Endothelial cell of umbilical vein (primary cell): ENCODE measurements around the gene RPS6KL1. TPM values are rescaled to one million over a fixed set of nuclear protein-coding genes. Genes with fewer than 3 reads are reported as not detected.

Source experiments
- BruUV-seq: library from RNA; stranded (reverse); fragments of 400-500 nt; replicated peaks from 2 replicates; lab custom pipeline; 2021; lab: Mats Ljungman, UMichigan
- CTCF ChIA-PET: fragments of 300-600, 350-600 bp; sonication (Branson Sonifier 250); formaldehyde crosslinking; loops from one replicate; lab custom pipeline; 2021; ENCODE audit warnings: antibody characterized with exemption, inconsistent platforms; lab: Charles Lee
- POLR2A ChIA-PET: fragments of 300-600, 350-600 bp; sonication (Branson Sonifier 250); formaldehyde crosslinking; loops from one replicate; lab custom pipeline; 2021; ENCODE audit warnings: antibody characterized with exemption, inconsistent platforms; lab: Charles Lee
- DNase-seq: peaks from one replicate; pipeline ENCODE4 v3.0.0-alpha.2; 2011; ENCODE audit warnings: low read depth, low spot score
- FAIRE-seq: peaks from 2 replicates; lab custom pipeline; 2011; peaks lifted over from hg19 to GRCh38; lab: Jason Lieb, UNC
- H2AFZ ChIP-seq: 2 replicates; pipeline ENCODE4 v1.6.0; 2012; ENCODE audit warnings: low read depth, low read length, control low read depth, inconsistent platforms
- H3K27ac ChIP-seq: 2 replicates; pipeline ENCODE4 v1.5.1; 2011; ENCODE audit warnings: low read depth, mild to moderate bottlenecking, control low read depth, low read length, moderate library complexity; ENCODE audit not compliant: insufficient read depth
- H3K27me3 ChIP-seq, 2 experiments: 2 replicates each; pipeline versions ENCODE4 v1.6.0 to v1.6.1; 2011; ENCODE audit warnings: low read length in 2 of 2, mixed read lengths in 1 of 2; ENCODE audit not compliant: control insufficient read depth in 2 of 2, insufficient read depth in 2 of 2
- H3K36me3 ChIP-seq, 2 experiments: 2 replicates in 1 of 2; 3 replicates in 1 of 2; pipeline ENCODE4 v1.5.1; 2011; ENCODE audit warnings: low read length in 2 of 2, mild to moderate bottlenecking in 1 of 2, moderate library complexity in 1 of 2; ENCODE audit not compliant: control insufficient read depth in 2 of 2, insufficient read depth in 2 of 2; ENCODE audit errors: extremely low read depth in 1 of 2
- H3K4me1 ChIP-seq: 3 replicates; pipeline ENCODE4 v1.5.1; 2011; ENCODE audit warnings: mild to moderate bottlenecking, low read length; ENCODE audit not compliant: control insufficient read depth, insufficient read depth; ENCODE audit errors: extremely low read depth
- H3K4me2 ChIP-seq: 2 replicates; pipeline ENCODE4 v1.6.1; 2011; ENCODE audit warnings: low read length, control low read depth, mixed read lengths; ENCODE audit not compliant: insufficient read depth
- H3K4me3 ChIP-seq, 3 experiments: fragments of 200-600 bp in 1 of 3; sonication (generic), shearing (Covaris generic) in 1 of 3; replicated peaks in 1 of 3; 2 replicates each; pipeline ENCODE4 v1.5.1; 2011 to 2016; ENCODE audit warnings: control low read depth in 3 of 3, low read length in 3 of 3, mild to moderate bottlenecking in 2 of 3, inconsistent platforms in 1 of 3, low read depth in 1 of 3, moderate library complexity in 1 of 3; ENCODE audit not compliant: insufficient read depth in 1 of 3
- H3K79me2 ChIP-seq: 2 replicates; pipeline ENCODE4 v1.6.0; 2012; ENCODE audit warnings: low read length, inconsistent platforms; ENCODE audit not compliant: control insufficient read depth, insufficient read depth
- H3K9ac ChIP-seq: replicated peaks from 2 replicates; pipeline ENCODE3; 2011; ENCODE audit warnings: low read length, control low read depth; ENCODE audit not compliant: insufficient read depth; ENCODE audit errors: extremely low read depth
- H3K9me1 ChIP-seq: replicated peaks from 3 replicates; pipeline ENCODE4 v1.6.0; 2011; ENCODE audit warnings: mild to moderate bottlenecking, low read length; ENCODE audit not compliant: control insufficient read depth, insufficient read depth; ENCODE audit errors: extremely low read depth
- H3K9me3 ChIP-seq: replicated peaks from 2 replicates; pipeline ENCODE4 v1.5.1; 2012; ENCODE audit warnings: low read length, inconsistent platforms; ENCODE audit not compliant: control insufficient read depth, insufficient read depth
- H4K20me1 ChIP-seq: replicated peaks from 2 replicates; pipeline ENCODE3; 2011; ENCODE audit warnings: mild to moderate bottlenecking, low read length; ENCODE audit not compliant: control insufficient read depth, insufficient read depth; ENCODE audit errors: extremely low read depth
- FOS ChIP-seq: IDR thresholded peaks from 2 replicates; pipeline ENCODE4 v1.6.1; 2011; ENCODE audit warnings: mild to moderate bottlenecking, low read length, moderate library complexity, borderline replicate concordance; ENCODE audit not compliant: insufficient read depth
- MYC ChIP-seq: IDR thresholded peaks from one replicate; pipeline ENCODE4 v1.6.1; 2011; ENCODE audit warnings: mild to moderate bottlenecking, low read depth, low read length
- POLR2A ChIP-seq: IDR thresholded peaks from 2 replicates; pipeline ENCODE4 v1.6.1; 2012; ENCODE audit warnings: low read depth, mild to moderate bottlenecking, control low read depth, low read length
- POLR2AphosphoS5 ChIP-seq: IDR thresholded peaks from 2 replicates; pipeline ENCODE4 v1.6.1; 2012; ENCODE audit warnings: low read depth, mild to moderate bottlenecking, control low read depth, low read length, moderate library complexity; ENCODE audit not compliant: insufficient read depth
- dilution Hi-C: fragments of 300-500 bp; cut with MboI; formaldehyde crosslinking; loops from one replicate; pipeline ENCODE4 v1.15.0; 2019; ENCODE audit warnings: low sequenced_read_pairs; ENCODE audit not compliant: extremely low pct_ligation_motif_present
- intact Hi-C: fragments of 100-400 bp; cut with micrococcal nuclease; formaldehyde crosslinking; loops from one replicate; pipeline ENCODE4 v1.10.0; 2022
- polyA plus RNA-seq, 4 experiments: library from polyadenylated mRNA; depleted of rRNA in 3 of 4; stranded (reverse) in 3 of 4; unstranded in 1 of 4; fragments of >200 nt; gene quantifications; 2 replicates each; pipeline versions ENCODE4 v1.2.1 to v1.2.3, GENCODE V29; 2011 to 2012; ENCODE audit warnings: missing spikeins in 1 of 4
- total RNA-seq: library from RNA; stranded (reverse); gene quantifications from 2 replicates; pipeline ENCODE4 v1.2.3, GENCODE V29; 2021
- TF ChIP-seq, protein P1 (sequence below), 2 donors: IDR thresholded peaks; 1 replicate in 1 of 2; 2 replicates in 1 of 2; pipeline ENCODE4 v1.5.1; 2011; ENCODE audit warnings: low read length in 2 of 2, mild to moderate bottlenecking in 2 of 2, moderate library complexity in 2 of 2, control low read depth in 1 of 2, inconsistent platforms in 1 of 2, low read depth in 1 of 2; ENCODE audit not compliant: insufficient read depth in 1 of 2; ENCODE audit errors: extremely low read depth in 1 of 2

The RPS6KL1 gene
- total and polyA plus RNA-seq, 2 donors (not counting 3 experiments of a cell fraction or from before 2014, with no cell fraction given): 10.2 to 23.8 TPM

DNA sequence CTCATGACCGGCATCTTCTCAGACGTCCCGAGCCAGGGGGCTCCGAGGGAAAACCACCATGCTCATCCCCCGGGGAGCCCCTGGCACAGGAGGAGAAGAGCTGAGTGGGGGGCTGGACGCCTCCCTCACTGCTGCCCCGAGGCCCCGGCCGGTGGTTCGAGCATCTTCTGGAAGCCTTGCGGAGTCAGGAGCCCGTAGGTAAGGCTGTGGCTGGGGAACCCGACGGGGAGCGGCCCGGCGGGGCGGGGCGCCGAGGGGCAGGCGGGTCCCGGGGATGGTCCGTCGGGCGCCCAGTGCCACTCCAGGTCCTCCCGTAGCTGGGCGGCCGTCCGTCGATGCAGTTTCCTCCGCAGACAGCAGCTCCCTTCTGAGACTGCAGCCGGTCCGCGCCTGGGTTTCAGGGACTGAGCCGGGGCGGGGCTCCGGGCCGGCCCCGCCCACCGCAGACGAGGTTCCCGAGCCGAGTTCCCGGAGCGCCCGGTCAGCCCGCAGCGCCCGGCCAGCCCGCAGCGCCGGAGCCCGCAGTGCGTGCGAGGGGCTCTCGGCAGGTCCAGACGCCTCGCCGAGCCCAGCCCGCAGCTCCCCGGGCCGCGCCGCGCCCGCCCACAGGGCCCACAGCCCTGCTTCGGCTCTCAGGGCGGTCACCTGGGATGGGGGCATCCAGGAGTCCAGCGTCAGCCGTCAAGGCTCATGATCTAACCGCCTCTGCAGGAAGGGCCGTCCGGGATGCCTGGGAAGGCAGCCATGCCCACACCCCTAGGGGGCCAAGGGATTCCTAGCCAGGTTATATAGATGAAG is 32.4 kb upstream of the RPS6KL1 start, which contains the start of gene PGF:
TSS of gene PGF (minus strand) at position 369 of the 798 bp plus-strand sequence. CDS start at position 14, 355 bp downstream.
- dilution Hi-C loops (no loop called here), intact Hi-C loops (loop anchor here (1.0 to 2.0 kb wide), 7 partner anchors 10 to 113 kb away; partner anchors contain the start of genes EIF2B2 and ZC2HC1C)
- peaks cover 50% of the 10 kb centered on the region for H3K79me2 ChIP-seq
- TSS peak; percentile 69 for BruUV-seq
- CTCF ChIA-PET: interaction anchor here (0.7 to 2.5 kb wide), 15 partner anchors 9 to 133 kb away, joined by 3 to 14 read pairs (median 5); partner anchors contain the start of gene RPS6KL1
- peak within 1 kb of the TSS; percentile 78 for H2AFZ ChIP-seq
- FAIRE-seq: peak; percentile 89
- H3K36me3 ChIP-seq: peaks cover 6 to 12% of the 10 kb centered on the region in 2 experiments
- no peak for TF ChIP-seq MYC
- no peak for TF ChIP-seq FOS
- TF ChIP-seq POLR2AphosphoS5: peak; percentile 99
- peak; percentile 99 for TF ChIP-seq POLR2A
- TF ChIP-seq, protein P1, sequence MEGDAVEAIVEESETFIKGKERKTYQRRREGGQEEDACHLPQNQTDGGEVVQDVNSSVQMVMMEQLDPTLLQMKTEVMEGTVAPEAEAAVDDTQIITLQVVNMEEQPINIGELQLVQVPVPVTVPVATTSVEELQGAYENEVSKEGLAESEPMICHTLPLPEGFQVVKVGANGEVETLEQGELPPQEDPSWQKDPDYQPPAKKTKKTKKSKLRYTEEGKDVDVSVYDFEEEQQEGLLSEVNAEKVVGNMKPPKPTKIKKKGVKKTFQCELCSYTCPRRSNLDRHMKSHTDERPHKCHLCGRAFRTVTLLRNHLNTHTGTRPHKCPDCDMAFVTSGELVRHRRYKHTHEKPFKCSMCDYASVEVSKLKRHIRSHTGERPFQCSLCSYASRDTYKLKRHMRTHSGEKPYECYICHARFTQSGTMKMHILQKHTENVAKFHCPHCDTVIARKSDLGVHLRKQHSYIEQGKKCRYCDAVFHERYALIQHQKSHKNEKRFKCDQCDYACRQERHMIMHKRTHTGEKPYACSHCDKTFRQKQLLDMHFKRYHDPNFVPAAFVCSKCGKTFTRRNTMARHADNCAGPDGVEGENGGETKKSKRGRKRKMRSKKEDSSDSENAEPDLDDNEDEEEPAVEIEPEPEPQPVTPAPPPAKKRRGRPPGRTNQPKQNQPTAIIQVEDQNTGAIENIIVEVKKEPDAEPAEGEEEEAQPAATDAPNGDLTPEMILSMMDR (IDR thresholded peaks at IDR 0.05; ENCODE audit: extremely low read depth in 1 of 2, insufficient read depth in 1 of 2, low read depth in 1 of 2, low read length in 2 of 2): peak in 1 of 2 donors; percentile 1
- peak within 1 kb of the TSS; percentile 83 to 94 (median 84) for H3K4me3 ChIP-seq
- H3K9me3 ChIP-seq: no peaks in the 10 kb centered on the region
- no peaks in the 10 kb centered on the region for H3K27me3 ChIP-seq
- H3K4me1 ChIP-seq: peaks cover 42% of the 10 kb centered on the region
- H4K20me1 ChIP-seq: no peaks in the 10 kb centered on the region
- peak; percentile 72 for DNase-seq
- H3K27ac ChIP-seq: peak within 1 kb of the TSS; percentile 71
- H3K4me2 ChIP-seq: peak within 1 kb of the TSS; percentile 83
- H3K9me1 ChIP-seq: no peaks in the 10 kb centered on the region
- POLR2A ChIA-PET: interaction anchor here (0.6 to 2.6 kb wide), 19 partner anchors 9 to 331 kb away, joined by 3 to 20 read pairs (median 5); partner anchors contain the start of genes ACYP1, EIF2B2, RPS6KL1 and ZC2HC1C
- H3K9ac ChIP-seq: peak within 1 kb of the TSS; percentile 86
